ENCODE data around the gene HRNR. TPM values are rescaled to one million over a fixed set of nuclear protein-coding genes. Genes with fewer than 3 reads are reported as not detected.

Gene HRNR
- total RNA-seq, 4 donors from 2014 or later, result 0.06 TPM; not detected in 3

DNA sequence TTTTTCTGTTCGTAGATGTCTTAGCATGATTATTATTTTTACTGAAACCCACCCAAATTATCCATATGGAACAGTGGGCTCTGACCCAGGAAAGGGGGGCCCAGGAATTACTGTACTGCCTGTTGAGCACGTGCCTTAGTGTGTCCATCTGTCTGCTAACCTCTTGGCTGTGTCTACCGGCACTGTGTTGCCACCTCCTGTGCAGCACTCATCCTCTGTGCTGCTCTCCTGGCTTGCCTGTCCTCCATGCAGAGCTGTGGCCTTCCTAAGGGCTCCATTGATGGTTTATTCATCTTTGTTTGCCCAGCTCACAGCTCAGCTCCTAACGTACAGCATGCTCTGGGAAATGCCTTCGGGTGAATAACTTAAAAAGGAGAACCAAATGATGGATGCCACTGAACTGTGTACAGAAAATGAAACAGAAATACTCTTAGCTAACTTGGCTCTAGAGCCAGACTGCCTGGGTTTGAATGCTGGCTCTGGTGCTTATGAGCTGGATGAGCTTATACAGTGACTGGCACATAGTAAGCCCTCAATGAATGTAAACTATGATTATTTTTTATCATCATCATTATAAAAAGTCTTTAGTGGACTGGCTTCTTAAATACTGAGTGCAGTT lies 53.6 kb downstream of the HRNR start:
- H3K9me3 ChIP-seq, result no peaks in the 10 kb centered on the region
- intact Hi-C loops (cut with DNase I; ENCODE audit: low total_unique reads), result no loop called here

GRCh38 chr1:152169366-152170025 lies 54.5 kb downstream of the HRNR start:
- DNase-seq, result no peak
- TF ChIP-seq POLR2A (IDR thresholded peaks at IDR 0.05), result no peak
- no peak for TF ChIP-seq CTCF (IDR thresholded peaks at IDR 0.05)
- no peaks in the 10 kb centered on the region for H3K27me3 ChIP-seq
- H3K4me3 ChIP-seq, result no peak overlapping the region
- no peaks in the 10 kb centered on the region for H3K9me3 ChIP-seq
- intact Hi-C loops (cut with DNase I; ENCODE audit: low total_unique reads), result no loop called here
- no peaks in the 10 kb centered on the region for H3K4me1 ChIP-seq
- H3K27ac ChIP-seq, result no peak overlapping the region
- H3K36me3 ChIP-seq, result no peaks in the 10 kb centered on the region

More for the DNA sequence above, 53.6 kb downstream of the HRNR start:
- Histone ChIP-seq H3K4me1 (no peaks in the 10 kb centered on the region), H3K4me3 (no peak overlapping the region), H3K36me3 (no peaks in the 10 kb centered on the region), H3K27me3 (no peaks in the 10 kb centered on the region), H3K27ac (no peak overlapping the region)
- TF ChIP-seq CTCF (IDR thresholded peaks at IDR 0.05) (no peak), POLR2A (IDR thresholded peaks at IDR 0.05) (no peak)
- no peak for DNase-seq

DNA sequence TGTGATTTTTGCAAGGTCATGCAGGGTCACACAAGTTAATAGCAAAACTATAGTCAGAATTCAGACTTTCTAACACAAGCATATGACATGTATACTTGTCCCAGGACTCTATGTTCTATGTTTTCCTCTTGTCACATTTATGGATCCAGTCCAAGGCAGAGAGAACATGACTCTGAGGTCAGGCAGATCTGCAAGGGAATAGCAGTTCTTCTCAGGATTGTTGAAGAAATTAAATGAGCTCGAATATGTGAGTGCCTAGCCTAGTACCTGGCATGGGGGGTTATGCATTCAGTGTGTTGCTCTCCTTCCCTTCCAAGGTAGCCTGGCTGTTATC lies 55.5 kb downstream of the HRNR start:
- no peaks in the 10 kb centered on the region for H3K27me3 ChIP-seq
- H3K36me3 ChIP-seq, result no peaks in the 10 kb centered on the region
- no peaks in the 10 kb centered on the region for H3K4me1 ChIP-seq
- H3K27ac ChIP-seq, result no peak overlapping the region
- no peak for DNase-seq
- no peak overlapping the region for H3K4me3 ChIP-seq
- H3K9me3 ChIP-seq, result no peaks in the 10 kb centered on the region
- intact Hi-C loops (cut with DNase I; ENCODE audit: low total_unique reads), result no loop called here
- TF ChIP-seq POLR2A (IDR thresholded peaks at IDR 0.05), result no peak
- TF ChIP-seq CTCF (IDR thresholded peaks at IDR 0.05), result no peak

DNA sequence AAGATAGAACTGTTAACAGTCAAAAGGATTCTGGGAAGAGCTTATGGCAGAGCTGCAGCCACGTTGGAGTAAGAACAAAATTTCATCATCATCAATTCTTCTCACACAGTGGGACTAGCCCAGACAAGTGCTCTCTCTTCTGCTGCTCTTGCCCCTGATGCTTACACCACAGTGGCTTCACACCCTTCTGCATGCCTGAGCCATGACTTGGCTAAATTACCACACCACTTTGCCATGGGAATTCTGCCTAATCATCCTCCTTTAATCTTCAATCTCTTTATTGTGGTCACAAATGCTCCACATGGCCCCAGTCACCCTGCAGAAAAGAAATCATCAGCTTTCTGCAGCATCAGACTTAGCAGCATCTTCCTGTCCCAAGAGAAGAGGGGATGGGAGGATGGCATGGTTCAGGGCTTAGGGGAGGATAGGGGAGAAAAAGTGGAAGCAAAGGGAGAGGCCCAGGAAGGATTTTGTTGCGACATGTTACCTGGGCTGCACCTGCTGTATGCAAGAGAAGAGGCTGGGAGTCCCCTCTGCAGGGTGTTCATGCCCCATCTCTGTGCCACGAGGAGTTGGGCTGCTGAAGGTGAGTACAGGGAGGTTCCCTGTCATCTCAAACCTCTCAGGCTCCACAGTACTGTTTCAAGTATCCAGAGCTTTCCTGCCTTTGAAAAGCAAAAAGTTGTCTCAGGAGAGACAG lies 56.0 kb downstream of the HRNR start:
- no peaks in the 10 kb centered on the region for H3K27me3 ChIP-seq
- no peak for DNase-seq
- intact Hi-C loops (cut with DNase I; ENCODE audit: low total_unique reads), result no loop called here
- TF ChIP-seq CTCF (IDR thresholded peaks at IDR 0.05) (no peak), POLR2A (IDR thresholded peaks at IDR 0.05) (no peak)
- no peak overlapping the region for H3K27ac ChIP-seq
- H3K9me3 ChIP-seq, result no peaks in the 10 kb centered on the region
- no peak overlapping the region for H3K4me3 ChIP-seq
- no peaks in the 10 kb centered on the region for H3K36me3 ChIP-seq
- H3K4me1 ChIP-seq, result no peaks in the 10 kb centered on the region

- H3K4me1 ChIP-seq, result no peaks in the 10 kb centered on the region
Measured at GRCh38 chr1:152166966-152167365, 57.0 kb downstream of the HRNR start.

More at GRCh38 chr1:152166966-152167365, 57.0 kb downstream of the HRNR start:
- Histone ChIP-seq H3K36me3 (no peaks in the 10 kb centered on the region), H3K4me3 (no peak overlapping the region), H3K27me3 (no peaks in the 10 kb centered on the region), H3K9me3 (no peaks in the 10 kb centered on the region), H3K27ac (no peak overlapping the region)
- DNase-seq, result no peak
- intact Hi-C loops (cut with DNase I; ENCODE audit: low total_unique reads), result no loop called here
- no peak for TF ChIP-seq POLR2A (IDR thresholded peaks at IDR 0.05)
- TF ChIP-seq CTCF (IDR thresholded peaks at IDR 0.05), result no peak
